ENCODE data around the gene AP1M1.

The AP1M1 gene

GRCh38 chr19:16257509-16258002 lies 59.8 kb downstream of the AP1M1 start:
- in situ Hi-C loops (cut with HindIII; ENCODE audit: low pct_ligation_motif_present, low sequenced_read_pairs) = no loop called here
- TF ChIP-seq, protein P1, sequence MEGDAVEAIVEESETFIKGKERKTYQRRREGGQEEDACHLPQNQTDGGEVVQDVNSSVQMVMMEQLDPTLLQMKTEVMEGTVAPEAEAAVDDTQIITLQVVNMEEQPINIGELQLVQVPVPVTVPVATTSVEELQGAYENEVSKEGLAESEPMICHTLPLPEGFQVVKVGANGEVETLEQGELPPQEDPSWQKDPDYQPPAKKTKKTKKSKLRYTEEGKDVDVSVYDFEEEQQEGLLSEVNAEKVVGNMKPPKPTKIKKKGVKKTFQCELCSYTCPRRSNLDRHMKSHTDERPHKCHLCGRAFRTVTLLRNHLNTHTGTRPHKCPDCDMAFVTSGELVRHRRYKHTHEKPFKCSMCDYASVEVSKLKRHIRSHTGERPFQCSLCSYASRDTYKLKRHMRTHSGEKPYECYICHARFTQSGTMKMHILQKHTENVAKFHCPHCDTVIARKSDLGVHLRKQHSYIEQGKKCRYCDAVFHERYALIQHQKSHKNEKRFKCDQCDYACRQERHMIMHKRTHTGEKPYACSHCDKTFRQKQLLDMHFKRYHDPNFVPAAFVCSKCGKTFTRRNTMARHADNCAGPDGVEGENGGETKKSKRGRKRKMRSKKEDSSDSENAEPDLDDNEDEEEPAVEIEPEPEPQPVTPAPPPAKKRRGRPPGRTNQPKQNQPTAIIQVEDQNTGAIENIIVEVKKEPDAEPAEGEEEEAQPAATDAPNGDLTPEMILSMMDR (IDR thresholded peaks at IDR 0.05; ENCODE audit: low read depth, low read length, missing control alignments) = no peak
- no peak for DNase-seq
- H3K27me3 ChIP-seq (replicated peaks) = no peaks in the 10 kb centered on the region
- H3K36me3 ChIP-seq (replicated peaks) = no peaks in the 10 kb centered on the region
- H3K27ac ChIP-seq = no peak overlapping the region
- no peak overlapping the region for H3K4me3 ChIP-seq (ENCODE audit: low read depth, low read length)

DNA sequence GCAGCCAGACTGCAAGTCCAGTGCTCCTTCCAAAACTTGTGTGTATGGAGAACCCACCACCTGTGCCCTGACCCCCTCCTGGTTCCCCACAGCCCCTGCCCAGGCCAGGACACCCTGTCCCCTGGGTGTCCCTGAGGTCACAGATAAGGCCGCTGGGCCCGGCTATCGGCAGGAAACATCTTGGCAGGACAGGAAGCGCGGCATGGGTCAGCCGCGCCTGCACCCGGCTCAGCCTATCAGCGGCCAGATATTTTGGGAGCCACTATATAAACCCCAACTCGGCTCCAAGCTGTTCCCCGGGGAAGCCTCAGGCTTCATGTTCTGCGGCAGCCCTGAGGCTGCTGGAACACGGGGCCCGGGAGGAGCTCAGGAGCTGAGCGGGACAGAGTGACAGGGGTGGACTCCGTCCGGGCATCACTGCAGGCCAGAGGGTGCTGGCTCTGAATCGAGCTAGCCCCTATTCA lies 60.8 kb downstream of the AP1M1 start:
- peak; percentile 14 for DNase-seq
- in situ Hi-C loops (cut with HindIII; ENCODE audit: low pct_ligation_motif_present, low sequenced_read_pairs) = no loop called here
- TF ChIP-seq, protein P1 (IDR thresholded peaks at IDR 0.05; ENCODE audit: low read depth, low read length, missing control alignments) = no peak
- Histone ChIP-seq H3K27me3 (replicated peaks) (no peaks in the 10 kb centered on the region), H3K36me3 (replicated peaks) (no peaks in the 10 kb centered on the region), H3K27ac (no peak overlapping the region), H3K4me3 (ENCODE audit: low read depth, low read length) (no peak overlapping the region)

DNA sequence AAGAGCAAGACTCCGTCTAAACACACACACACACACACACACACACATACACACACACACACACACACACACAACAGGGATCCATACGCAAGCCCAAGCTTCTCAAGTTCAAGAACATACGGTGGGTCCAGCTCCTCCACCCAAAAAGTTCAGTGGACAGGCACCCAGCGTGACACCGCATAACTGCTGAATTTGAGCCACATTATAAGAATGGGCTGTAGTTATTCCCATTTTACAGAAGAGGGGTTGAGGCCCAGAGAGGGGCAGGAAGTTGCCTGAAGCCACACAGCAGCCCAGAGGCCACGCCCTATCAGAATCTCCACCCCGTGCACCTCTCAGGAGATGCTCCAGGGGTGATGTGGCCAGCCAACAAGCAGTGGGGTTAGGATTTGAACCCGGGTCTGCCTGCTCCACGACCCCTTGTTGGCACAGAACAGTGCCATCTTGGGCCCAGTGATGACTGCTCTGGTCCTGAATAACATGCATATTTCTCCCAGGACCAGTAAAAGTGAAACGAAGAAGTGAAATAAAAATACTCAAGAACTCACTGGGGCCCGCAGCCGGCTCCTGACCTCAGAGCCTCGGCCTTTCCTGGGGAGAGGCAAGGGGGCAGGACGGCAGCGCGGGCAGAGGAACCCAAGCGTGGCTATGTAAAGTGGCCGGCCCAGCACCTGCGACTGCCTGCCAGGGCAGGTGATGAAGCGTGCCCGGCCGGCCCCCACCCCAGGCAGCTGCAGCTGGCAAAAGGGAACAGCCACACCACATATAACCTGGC lies 61.9 kb downstream of the AP1M1 start:
- Histone ChIP-seq H3K36me3 (replicated peaks) (no peaks in the 10 kb centered on the region), H3K4me3 (ENCODE audit: low read depth, low read length) (no peak overlapping the region), H3K27ac (no peak overlapping the region), H3K27me3 (replicated peaks) (no peaks in the 10 kb centered on the region)
- TF ChIP-seq, protein P1 (IDR thresholded peaks at IDR 0.05; ENCODE audit: low read depth, low read length, missing control alignments) = no peak
- in situ Hi-C loops (cut with HindIII; ENCODE audit: low pct_ligation_motif_present, low sequenced_read_pairs) = no loop called here
- no peak for DNase-seq

DNA sequence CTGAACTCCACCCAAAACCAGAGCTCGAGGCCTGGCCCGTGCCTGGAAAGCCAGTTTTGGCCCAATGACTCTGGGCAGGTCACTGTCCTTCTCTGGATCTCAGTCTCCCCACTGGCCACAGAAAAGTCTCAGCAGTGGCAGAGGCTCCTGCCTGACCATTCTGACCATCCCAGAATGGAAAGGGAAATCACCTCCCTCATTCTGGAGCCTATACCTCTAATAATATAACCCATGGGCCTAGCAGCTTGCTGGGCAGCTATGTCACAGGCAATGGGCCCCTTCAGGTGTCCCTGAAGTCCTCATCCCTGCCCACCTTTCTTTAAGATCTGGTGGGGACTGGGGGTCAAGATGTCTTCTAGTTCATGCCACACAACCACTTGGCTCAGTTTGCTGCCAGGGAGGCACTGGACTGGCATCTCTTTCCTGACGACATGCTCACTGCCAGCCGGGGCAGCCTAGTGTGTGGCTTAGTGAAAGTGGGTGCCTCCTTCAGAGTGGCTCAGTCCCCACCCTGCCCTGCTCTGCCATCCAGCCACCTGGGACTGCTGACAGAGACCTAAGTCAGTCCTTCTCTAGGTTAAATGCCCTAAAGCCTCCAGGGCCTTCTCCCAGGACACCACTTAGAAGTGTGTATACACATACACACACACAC lies 62.6 kb downstream of the AP1M1 start:
- H3K4me3 ChIP-seq (ENCODE audit: low read depth, low read length) = no peak overlapping the region
- no peak overlapping the region for H3K27ac ChIP-seq
- H3K27me3 ChIP-seq (replicated peaks) = no peaks in the 10 kb centered on the region
- TF ChIP-seq, protein P1 (IDR thresholded peaks at IDR 0.05; ENCODE audit: low read depth, low read length, missing control alignments) = no peak
- no peak for DNase-seq
- in situ Hi-C loops (cut with HindIII; ENCODE audit: low pct_ligation_motif_present, low sequenced_read_pairs) = no loop called here
- H3K36me3 ChIP-seq (replicated peaks) = no peaks in the 10 kb centered on the region

DNA sequence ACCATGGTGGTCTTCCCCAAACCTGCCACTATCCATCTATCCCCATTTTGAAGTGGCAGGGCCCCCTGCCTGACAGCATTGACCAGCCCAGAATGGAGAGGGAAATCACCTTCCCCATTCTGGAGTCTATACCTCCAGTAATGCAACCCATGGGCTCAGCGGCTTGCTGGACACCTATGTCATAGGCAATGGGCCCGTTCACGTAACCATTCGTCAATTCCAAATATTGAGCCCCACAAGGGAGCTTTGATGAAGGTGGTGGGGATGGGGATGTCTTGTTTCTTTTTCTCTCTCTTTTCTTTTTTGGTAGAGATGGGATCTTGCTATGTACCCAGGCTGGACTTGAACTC lies 63.1 kb downstream of the AP1M1 start:
- Histone ChIP-seq H3K27ac (no peak overlapping the region), H3K36me3 (replicated peaks) (no peaks in the 10 kb centered on the region), H3K4me3 (ENCODE audit: low read depth, low read length) (no peak overlapping the region), H3K27me3 (replicated peaks) (no peaks in the 10 kb centered on the region)
- no peak for DNase-seq
- in situ Hi-C loops (cut with HindIII; ENCODE audit: low pct_ligation_motif_present, low sequenced_read_pairs) = no loop called here
- TF ChIP-seq, protein P1 (IDR thresholded peaks at IDR 0.05; ENCODE audit: low read depth, low read length, missing control alignments) = no peak
